GM18858 (cell line): Measurements from ENCODE around the gene SF3A1.
"Not testable (repeated sequence)": the region's sequence is repeated elsewhere in the genome, so short reads cannot be mapped to it uniquely, and the experiment has no call there.

ENCODE experiments used
- ATAC-seq: cut with Tn5 transposase; IDR thresholded peaks from one replicate; pipeline ENCODE4 v1.9.1; 2021; ENCODE audit not compliant: unreplicated experiment

SF3A1 gene

DNA sequence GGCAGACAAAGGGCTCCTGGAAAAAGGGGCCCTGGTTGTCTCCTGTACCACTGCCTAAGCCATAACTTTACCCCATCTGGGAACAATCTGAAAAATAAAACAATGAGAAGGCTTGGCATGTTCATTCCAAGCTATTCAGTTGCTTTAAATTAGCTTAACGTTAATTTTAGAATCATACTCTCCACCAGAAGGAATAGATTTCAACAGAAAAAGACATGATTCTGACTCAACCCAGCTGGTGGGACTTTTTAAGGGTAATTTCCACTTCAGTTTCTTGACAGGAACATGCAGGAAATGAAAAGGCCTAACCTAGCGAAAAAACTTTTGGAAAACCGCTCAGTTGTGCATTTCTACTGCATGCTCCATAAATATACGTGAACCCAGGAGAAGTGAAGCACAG lies 7.9 kb downstream of the SF3A1 start:
- ATAC-seq: no peak

DNA sequence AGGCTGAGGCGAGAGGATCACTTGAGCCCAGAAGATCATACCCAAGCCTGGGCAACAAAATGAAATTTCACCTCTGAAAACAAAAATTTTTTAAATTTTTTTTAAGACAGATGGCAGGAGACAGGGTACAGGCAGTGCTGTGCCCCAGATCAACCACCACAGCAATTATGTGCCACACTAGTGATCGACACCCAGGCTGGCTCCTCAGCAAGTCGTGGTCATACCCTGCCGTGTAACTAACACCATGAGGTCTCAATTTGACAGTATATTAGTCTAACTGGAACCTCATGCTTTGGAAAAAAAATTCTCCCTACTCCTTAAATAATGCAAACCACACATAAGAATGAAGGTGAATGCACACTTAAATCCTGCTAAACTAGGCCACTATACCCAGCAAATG lies 8.3 kb downstream of the SF3A1 start:
- ATAC-seq: no peak

DNA sequence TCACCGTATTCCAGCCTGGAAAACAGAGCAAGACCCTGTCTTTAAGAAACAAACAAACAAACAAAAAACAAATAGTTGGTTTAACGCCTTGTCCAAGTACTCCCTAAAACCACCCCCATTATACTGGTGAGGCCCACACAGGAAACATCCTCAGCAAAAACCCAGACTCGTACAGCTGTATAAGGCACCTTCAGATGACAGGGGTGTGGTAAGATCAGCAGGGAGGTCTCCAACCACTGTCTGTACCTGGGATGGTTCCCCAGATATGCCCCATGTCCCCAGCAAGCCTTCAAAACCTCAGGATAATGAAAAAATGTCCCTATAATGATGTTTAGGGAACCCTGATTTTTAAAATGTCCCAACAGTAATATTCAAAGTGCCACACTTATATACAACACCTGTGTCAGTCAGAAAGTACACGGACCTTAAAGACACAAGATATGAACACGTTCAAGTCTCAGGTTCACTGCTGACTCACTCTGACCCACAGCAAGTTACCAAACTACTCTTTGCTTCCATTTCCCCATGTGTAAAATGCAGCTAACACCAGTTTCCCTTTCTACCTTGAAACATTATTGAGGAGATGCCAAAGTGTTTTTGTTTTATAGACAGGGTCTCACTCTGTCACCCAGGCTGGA lies 9.3 kb downstream of the SF3A1 start:
- no peak for ATAC-seq

- ATAC-seq: no peak
Observed at GRCh38 chr22:30344447-30345200, 12.1 kb downstream of the SF3A1 start.

DNA sequence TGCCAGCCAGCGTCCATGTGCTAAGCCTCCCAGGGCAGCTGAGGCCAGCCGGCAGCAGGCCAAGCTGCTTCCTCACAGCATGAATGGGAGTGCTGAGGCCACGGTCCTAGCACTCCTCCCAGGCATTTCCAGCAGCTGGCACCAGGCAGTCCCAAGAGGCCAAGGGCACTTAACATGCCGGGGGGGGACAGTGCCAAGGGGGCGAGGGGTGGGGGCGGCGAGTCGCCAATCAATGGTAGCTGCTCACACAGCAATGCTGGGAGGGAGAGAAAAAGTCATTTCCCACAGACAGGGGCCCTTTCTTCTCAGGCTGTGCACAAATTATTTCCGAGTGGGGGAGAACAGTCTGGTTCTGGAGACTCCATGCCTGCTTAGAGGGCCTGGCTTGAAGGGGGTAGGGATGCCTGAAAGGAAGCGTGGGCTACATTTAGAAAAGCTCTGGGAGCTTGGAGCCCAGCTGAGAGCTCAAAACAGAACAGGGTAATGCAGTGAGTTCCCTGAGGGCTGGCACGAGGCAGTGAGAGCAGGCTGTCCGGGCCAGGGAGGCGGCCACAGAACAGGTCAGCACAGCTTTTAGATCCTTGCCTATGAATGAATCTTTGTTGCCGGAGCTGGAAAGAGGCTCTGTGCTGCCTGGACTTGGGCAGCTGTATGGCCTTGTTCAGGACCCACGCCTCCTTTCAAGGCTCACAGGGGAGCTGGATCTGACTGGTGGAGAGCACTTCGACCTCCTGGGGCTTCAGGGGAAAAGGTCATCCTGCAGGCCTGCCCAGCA lies 15.6 kb downstream of the SF3A1 start:
- ATAC-seq: no peak

DNA sequence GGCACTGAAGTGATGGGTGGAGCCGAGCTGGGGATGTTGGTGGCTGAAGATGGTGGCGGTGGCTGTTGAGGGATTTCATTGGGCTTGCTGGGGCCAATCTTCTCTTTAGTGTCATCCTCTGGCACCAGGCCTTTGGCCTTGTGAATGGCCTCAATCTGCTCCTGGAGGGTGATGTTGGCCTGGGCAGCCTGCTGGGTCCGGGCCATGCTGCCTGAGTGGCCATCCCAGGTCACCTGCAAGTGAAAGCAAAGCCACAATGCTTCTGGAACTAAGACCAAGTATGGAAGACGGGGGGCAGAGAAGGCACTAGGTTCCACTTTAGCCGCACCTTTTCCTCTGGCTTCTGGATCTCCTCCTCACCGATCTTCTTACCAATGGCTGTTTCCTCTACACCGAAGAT lies 17.9 kb downstream of the SF3A1 start:
- ATAC-seq: no peak

GRCh38 chr22:30338341-30338740 lies 18.4 kb downstream of the SF3A1 start:
- not testable (repeated sequence) for ATAC-seq

DNA sequence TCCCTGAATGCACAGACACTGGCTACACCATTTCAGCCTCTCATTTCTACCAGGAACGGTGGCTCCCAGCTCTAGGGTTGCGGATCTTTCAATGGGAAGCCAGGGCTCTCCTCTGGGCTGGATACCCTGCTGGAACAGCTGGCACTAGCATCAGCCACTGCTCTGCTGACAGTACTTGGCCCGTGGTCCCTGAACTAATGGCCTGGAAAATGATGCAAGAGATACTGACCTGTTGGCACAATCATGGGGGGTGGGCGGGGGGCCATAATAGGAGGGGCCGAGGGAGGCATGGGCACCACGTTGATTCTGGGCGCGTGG lies 19.3 kb downstream of the SF3A1 start:
- no peak for ATAC-seq

DNA sequence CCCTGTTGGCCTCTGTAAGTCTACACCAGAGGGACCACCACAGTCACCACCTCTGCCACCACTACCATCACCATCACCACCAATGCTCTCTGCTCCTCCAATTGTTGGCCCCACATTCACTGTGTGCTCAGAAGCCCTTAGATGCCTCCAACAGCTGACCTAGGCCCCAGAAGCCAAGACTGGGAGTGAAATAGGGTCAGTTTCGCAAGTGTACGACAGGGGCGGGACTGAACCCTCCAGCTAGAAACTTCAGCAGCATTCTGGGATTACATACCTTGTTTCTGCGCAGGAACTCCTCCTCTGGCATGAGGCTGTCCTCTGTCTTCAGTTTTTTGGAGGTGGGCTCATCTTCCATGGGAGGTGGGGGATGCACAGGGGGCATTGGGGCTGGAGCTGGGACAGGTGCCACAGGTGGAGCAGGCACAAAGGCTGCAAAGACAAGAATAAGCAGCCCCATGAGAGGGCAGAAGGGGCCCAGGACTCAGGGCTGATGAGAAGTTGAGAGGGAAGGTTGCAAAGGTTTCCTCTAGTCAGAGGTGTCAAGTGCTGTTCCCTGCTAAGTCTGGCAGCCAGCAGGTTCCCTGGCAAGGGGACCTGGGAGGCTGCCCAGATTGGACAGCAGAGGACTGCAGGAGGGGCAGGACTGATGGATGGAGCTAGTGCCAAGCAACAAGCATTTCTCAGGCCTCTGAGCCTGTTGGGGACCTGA lies 19.8 kb downstream of the SF3A1 start:
- ATAC-seq: no peak

- ATAC-seq: no peak
Observed at GRCh38 chr22:30335236-30335635, 21.5 kb downstream of the SF3A1 start.

GRCh38 chr22:30334646-30335045 lies 22.0 kb downstream of the SF3A1 start:
- no peak for ATAC-seq

DNA sequence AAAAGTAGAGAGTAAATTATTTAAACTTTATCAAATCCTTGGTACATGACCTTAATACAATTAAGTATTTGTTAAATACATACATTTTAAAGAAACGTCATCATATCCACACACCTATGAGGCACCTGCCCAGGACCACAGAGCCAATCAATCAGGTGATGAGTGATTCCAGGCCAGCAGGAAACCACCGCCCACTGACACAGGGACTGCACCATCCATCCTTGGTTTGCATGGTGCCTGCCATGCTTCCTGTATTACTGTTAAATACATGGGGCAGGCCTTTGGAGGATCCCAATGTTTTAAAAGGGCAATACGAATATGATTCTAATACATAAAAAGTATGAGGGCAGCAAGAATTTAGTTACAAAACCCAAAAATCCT lies 23.0 kb downstream of the SF3A1 start:
- no peak for ATAC-seq

DNA sequence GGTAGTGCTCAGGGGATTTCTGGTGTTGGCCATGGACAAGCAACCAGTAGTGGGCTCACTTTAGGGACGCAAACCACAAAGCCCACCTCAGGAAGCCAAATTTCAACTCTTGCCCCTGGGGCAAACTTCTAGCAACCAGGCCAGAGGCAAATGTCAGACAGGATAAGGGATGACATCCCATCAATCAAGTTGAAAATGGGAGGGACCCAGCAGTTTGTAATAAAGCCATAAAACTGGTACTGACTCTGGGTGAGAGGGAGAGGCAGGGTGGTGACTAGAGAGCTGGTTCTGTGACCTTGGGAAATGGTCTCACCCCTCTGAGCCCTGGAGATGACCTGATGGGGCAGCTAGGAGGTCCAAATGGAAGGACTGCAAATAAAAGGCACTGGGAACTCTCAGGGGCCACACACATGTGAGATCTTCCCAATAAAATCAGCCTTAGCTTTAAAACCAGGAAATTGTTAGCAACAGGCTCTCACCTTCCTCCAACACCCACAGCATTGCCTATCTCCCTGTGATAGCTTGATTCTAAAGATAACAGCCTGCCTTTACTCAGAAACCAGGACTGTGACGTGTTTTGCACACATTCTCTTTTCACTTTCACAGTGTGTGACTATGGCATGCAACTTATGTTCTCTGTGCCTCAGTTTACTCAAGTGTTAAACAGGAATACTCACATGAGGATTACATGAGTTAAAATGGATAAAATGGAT lies 23.5 kb downstream of the SF3A1 start:
- ATAC-seq: no peak

DNA sequence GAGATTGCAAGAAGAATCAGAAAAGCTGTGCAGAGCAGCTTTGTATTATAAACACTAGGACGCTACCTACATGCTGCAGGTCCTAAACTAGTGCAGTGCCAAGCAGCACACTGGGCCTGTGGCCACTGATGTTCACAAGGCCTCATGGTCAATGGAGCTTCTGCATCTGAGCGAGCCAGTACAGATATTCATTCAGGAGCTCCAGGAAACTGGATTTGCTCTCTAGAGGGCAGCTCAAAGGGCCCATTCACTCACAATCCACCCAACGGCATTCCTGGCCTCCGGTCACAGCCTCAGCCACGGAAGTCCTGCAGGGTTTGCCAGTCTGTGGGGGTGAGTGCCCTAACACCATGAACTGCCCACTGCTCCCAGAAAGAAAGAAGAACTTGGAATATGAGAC lies 24.1 kb downstream of the SF3A1 start:
- ATAC-seq: no peak

DNA sequence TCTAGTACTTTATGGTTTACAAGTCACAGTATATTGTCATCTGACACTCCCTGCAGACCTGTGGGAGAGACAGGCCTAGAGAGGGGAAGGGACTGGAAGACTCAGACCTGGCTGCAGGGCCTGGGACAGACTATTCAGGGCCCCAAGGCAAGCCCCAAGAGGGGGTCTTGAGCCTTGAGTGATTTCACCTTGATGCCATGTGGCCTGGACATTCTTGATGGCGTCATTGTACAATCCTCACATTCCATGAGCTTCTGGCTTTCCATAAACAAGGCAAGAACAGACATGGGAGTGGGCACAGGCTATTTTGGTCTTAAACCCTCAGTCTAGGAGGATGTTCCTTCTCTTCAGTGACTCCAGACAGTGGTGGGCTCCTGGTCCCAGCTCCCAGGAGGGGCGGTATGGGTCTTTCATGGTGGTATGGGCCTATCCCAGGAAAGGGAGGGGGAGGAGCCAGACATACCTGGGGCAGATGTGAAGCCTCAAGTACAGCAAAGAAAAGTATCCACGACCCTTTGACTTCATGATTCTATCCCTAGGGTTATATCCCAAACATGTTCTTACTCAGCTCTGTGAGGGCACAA lies 28.1 kb downstream of the SF3A1 start:
- ATAC-seq: no peak

GRCh38 chr22:30327864-30328345 lies 28.8 kb downstream of the SF3A1 start:
- ATAC-seq: no peak

DNA sequence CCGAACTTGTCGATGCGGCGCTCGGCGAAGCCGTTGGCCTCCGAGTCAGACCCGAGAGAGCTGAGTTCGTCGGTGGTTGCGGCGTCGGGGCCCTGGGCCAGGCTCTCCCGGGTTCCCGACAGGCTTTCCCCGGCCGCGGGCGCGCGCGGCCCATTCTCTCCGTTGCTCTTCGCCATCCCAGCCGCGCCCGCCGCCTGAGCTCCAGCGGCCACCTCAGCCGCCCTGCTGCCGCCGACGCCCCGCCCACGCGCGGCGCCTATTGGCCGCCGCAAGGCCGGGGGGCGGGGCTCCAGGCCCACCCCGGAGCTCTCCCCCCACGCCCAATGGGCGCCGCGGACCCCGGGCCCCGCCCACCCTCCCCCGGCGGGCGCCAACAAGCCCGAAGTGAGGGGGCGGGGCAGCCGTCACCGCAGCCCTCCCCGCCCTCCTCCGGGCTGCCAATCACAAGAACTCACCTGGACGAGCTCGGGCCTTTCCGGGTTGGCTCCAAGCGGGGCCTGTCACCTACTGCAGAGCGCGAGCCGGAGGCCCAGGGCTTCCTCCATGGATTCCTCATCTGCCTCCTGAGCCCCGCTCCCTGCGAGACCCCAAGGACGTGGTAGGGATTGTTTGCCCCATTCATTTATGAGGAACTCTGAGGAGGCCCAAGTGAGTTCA lies 29.9 kb downstream of the SF3A1 start, which contains the start of gene TBC1D10A:
Gene TBC1D10A (minus strand): TSS at position 236 of the 657 bp plus-strand sequence. CDS start 60 bp downstream, at position 176.
- ATAC-seq: peak; percentile 64

DNA sequence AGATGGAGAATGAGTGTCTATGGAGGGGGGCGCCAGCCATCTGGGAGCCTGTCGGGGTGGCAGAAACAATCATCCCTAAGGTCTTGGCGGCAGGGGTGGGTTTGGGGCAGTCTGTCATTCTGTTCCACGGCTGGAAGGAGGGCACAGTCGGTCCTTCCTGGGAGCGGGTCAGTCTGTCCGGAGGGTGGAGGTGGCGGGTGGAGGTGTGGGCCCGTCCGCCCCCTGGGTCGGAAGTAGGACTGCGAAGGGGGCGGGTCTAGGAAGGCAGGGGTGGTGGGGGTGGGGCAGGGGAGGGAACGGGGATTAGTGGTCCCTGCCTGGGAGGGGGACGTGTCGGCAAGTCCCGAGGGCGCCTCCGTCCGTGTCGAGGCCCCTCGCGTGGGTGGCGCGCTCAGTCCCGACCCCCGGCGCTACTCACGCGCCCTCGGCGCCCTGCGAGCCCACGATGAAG lies 30.4 kb downstream of the SF3A1 start:
- ATAC-seq: no peak

DNA sequence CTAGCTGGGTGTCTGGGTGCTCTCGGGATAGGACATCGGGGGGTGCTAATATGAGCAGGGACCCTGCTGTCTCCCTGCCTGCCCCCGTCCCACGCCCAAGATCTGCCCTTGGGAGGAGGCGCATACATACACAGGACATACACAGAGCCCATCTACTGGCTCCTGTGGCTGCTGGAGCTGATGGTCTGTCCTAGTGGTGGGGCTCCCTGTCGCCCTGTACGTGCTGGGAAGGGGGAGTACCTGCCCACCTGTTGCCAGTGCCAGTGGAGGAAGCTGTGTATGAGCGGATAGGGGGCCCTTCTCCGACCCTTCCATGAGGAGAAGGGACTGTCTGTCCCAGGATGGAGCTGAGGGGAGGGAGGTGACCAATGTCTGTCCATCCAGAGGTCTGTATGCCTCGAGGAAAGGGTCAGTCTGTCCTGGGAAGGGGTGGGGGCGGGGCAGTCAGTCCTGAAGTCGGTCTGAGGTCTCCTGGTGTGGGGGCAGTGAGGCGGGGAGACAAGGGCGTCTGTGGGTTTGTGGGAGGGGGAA lies 30.9 kb downstream of the SF3A1 start:
- no peak for ATAC-seq
